CD4-positive, alpha-beta T cell treated with Interleukin-21 for 1 hour (primary cell): ENCODE data around the gene ZRANB3.
"Not testable (repeated sequence)": the region's sequence is repeated elsewhere in the genome, so short reads cannot be mapped to it uniquely, and the experiment has no call there.

Source experiments
- DNase-seq: peaks from one replicate; pipeline ENCODE4 v3.0.0-alpha.2; 2020

Gene ZRANB3

DNA sequence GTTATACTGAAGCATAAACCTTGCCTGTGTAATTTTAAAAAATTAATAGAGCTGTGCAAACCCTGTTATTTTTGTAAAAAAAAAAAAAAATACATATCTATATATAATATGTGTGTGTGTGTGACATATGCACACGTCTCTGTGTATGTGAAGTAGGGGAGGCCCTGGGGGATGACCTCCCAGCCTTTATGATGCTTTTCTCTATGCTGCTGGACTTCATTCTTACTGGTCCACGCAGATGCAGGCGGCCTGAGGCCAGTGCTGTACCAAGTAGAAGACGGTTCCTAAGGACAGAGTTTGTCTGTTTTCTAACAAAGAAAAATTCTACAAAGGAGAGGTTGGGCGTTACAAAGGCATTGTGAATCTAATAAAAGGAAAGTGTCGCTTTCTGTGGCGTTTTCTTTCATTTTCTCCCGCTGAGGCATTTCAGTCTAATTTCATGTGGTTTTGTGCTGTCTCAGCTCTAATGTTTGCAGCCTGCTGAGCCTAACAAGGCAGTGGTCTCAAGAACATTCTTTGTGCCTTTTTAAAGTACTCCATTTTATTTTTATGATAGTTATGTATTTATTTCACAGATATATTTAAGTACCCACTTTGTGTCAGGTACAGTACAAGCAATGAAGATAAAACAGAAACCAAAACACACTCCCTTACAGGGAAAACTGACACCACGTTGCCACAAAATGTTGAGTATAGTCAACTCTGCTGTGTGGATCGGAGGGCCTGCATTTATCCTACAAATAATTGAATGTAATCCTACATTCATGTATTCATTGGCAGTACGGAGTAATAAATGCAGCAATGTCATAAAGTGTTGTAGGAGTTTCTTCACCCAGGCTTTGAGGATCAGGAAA, 360.9 kb downstream of the ZRANB3 start:
- no peak for DNase-seq

DNA sequence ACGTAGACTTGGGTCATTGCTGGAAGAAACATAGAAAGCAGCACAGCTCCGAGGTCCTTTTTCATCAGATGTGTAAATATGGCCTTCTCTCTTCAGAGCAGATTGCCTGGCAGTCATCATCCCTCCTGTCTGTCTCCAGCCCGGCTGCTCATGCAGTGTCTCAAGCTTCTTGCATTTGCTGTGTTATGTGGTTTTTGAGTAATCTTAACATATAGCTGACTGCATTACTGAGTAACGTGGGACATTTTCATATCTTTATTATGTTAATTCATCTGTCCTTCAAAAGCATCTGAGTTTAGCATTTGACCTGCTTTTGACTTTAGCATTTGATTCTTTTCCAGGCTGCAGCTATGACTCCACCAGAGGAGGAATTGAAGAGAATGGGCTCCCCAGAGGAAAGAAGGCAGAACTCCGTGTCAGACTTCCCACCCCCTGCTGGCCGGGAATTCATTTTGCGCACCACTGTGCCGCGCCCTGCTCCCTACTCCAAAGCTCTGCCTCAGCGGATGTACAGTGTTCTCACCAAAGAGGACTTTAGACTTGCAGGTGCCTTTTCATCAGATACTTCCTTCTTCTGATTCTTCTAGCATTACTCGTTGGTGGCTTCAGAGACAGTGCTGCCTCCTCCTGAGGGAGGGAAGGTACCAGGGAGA, 362.7 kb downstream of the ZRANB3 start:
- no peak for DNase-seq

- no peak for DNase-seq
Observed at GRCh38 chr2:135167273-135167672, 363.7 kb downstream of the ZRANB3 start.

DNA sequence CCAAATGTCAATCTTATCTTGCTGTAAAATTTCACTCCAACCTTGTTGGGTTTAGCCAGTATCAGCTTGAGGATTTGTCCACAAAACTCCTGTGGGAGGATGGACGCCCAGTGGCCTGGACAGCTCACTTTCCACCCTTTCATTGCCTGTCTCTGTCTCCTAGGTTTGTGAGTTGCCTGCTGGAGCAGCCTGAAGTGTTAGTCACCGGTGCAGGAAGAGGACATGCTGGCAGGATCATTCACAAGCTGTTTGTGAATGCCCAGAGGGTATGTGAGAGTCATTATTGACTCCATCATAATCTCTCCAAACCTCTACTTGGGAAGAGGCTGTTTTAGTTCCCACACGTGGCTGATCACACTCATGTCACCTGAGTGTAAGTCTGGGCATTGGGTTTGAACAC, 366.6 kb downstream of the ZRANB3 start:
- DNase-seq, result no peak

- DNase-seq, result no peak
Observed at GRCh38 chr2:135163901-135164300, 367.1 kb downstream of the ZRANB3 start.

DNA sequence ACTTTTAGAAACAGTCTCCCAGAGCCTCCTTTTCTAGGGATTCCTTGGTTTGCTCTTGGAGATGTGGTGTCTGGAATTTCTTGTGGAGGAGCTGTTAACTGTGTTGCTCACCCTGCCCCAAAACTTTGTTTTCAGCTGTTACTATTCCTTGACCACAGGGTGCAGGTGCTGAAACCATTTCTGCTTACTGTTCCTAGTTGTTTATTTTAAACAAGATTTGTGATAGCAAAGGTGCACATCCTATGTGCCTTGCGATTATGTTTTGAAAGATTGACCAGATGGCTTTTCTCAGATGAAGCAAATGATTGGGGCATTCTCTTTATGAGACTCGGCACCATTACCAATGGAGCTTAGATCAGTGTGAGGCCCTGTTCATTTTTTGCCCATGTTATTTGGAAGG, 367.7 kb downstream of the ZRANB3 start:
- DNase-seq, result no peak

DNA sequence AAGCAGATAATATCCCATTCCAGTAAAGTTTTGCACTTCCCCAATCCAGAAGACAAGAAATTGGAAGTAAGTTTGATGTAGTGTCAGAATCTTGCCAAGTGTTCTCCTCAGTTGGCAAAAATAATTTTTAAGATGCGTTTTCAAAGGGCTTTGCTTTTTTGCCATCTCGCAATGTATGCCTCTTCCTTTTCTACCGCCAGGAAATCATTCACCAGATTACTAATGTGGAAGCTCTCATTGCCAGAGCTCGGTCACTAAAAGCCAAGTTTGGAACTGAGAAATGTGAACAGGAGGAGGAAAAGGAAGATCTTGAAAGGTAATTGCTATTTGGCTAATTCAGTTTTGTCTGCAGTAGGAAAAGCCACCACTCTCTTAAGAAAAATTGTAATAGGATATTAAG, 368.2 kb downstream of the ZRANB3 start:
- DNase-seq, result no peak

- DNase-seq, result no peak
Observed at GRCh38 chr2:135162377-135162776, 368.6 kb downstream of the ZRANB3 start.

DNA sequence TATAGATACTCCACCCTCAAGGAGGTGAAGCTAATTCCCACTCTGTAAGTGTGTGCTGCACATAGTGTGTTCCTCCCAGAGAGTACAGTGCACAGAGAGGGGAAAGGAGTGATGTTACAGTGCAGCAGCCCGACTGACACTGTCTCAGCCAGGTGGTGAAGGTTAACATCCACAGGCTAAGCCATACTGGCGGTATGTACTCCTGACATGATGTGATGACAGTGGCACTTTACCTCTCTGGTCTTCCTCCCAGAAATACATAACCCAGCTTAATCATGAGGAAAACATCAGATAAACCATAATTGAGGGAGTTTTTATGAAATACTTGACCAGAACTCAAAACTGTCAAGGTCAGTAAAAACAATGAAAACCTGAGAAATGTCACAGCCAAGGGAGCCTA, 371.8 kb downstream of the ZRANB3 start:
- no peak for DNase-seq

DNA sequence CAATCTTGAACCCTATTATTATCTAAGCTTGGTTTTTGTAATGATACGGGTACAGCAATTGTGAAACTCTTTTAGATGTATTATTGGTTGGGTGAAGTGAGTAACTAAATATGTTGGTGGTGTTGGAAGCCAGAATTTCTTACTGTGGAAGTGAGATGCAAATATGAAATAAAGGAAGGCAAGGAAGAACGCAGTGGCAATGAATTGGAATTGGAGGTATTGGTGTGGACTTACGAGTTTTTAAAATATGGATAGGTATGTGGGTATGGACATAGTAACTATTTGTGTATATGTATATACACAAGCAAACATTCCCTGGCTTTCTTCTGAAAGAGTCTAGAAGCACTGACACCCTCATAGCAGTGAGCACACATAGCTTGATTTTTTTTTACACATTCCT, 373.2 kb downstream of the ZRANB3 start:
- DNase-seq, result no peak

DNA sequence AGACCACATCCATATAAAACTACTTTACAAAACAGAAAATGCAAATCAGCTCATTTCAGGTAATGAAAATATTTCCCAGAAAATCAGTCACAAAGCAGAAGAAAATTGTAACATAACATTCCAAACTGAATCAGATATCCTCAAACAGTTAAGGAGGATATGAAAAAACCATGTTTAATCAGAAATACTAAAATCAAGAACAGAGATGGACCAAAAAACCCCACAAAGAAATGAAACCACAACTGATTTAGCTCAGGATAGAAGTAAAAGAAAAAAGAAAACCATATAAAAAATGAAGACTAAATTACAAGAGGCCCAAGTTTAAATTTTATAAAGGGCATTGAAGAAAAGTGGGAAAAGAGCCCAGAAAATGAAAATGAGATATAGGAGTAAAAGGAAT, 376.1 kb downstream of the ZRANB3 start:
- DNase-seq, result no peak

DNA sequence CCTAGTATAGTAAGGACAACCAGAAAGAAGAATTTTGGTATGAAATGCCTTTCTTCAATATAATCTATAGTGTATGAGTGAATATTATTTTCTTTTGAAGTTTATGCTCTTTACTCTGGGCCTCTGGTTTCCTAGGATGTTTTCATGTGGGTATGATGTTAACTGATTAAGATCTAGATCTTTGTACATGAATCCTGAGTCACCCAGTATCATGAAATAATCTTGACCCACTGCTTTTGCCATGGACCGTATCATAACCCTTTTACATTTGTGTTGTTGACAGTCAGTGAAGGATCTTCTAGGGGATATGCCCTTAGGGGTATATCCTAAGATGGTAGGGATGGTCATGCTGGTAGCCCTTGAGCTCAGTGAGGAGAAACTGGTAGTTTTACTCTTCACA, 378.7 kb downstream of the ZRANB3 start:
- no peak for DNase-seq

DNA sequence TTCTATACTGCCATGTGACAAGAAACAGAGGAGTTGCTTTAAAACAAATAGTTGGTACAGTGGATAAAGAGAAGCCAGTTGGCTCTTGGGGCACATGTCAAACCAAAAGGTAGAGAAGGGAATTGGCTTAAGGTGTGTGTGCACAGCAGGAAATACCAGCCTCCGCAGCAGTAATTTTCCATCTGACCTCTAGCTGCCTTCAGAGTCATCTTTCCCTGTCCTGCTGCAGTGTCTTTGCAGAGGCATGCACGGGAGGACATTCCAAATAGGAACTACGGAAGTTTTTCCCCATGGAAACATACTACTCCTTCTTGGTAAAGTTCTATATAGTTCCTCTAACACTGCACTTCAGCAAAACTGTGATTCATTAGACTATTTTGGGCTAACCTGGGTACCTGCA, 379.4 kb downstream of the ZRANB3 start:
- no peak for DNase-seq

DNA sequence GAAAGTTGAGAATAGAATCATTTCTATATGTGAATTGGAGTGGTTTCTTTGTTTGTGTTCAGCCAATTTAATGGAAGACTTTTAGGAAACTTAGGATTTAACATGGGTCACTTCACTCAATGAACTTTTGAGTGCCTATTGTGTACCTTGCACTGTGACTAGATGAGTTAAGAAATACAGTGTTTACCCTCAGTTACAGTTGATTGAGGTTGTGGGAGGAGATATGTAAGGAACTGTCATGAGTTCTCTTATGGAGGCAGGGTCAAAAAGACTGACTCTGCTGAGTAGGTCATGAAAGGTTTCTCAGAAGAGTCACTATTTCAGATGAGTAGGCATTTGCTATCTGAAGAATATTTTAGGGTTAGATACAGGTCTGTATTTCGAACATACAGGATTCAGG, 380.3 kb downstream of the ZRANB3 start:
- no peak for DNase-seq

DNA sequence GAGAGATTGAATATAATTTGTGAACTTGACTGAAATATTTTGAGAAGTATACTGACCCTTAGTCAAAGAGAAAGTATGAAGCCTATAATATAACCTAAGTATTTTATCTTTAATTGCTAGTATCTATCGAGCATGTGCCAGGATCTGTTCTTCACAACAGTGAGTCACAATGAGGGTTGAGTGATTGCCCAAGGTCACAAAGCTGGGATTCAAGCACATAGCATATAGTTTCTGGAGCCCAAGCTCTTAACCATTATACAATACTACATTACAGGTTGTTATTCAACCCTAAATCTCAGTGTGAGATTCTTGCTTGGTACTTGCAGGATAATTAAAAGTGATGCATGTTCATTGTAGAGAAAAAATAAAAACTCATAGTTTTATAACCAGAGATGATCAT, 381.8 kb downstream of the ZRANB3 start:
- no peak for DNase-seq

- no peak for DNase-seq
Observed at GRCh38 chr2:135144343-135144742, 386.7 kb downstream of the ZRANB3 start.

DNA sequence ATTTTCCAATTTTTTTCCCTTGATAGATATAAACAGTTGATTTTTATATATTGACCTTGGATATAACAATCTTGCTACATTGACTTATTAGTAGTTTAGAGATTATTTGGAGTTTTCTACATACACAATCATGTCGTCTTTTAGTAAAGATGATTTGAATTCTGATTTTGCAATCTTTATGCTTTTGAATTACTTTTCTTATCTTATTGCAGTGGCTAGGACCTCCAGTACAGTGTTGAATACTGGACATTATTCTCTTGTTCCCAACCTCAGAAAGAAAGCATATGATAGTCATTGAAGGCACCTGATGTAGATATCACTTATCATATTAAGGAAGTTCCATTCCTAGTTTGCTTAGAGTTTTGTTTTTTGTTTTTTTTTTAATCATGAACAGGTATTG, 388.7 kb downstream of the ZRANB3 start:
- DNase-seq, result no peak

DNA sequence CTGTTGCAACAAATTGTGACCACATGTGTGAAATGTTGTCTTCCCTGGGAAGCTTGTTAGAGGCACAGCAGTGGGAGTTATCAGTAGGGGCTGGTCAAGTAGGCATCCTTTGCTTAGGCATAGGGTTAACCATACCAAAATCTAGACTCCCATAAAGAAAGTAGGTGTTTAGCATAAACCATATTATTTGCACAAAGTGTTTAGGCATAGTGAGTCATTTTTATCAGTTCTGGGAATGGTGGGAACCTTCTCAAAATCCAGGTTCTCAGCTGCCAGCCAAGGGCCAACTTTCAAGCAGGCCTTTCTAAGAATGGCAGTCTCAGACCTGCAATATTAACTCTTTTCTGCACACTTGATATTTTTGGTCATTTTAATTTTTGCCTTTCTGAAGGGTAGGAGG, 390.4 kb downstream of the ZRANB3 start:
- DNase-seq, result no peak

GRCh38 chr2:135132314-135132713, 398.7 kb downstream of the ZRANB3 start:
- no peak for DNase-seq

GRCh38 chr2:135130751-135131150, 400.3 kb downstream of the ZRANB3 start:
- DNase-seq, result no peak

DNA sequence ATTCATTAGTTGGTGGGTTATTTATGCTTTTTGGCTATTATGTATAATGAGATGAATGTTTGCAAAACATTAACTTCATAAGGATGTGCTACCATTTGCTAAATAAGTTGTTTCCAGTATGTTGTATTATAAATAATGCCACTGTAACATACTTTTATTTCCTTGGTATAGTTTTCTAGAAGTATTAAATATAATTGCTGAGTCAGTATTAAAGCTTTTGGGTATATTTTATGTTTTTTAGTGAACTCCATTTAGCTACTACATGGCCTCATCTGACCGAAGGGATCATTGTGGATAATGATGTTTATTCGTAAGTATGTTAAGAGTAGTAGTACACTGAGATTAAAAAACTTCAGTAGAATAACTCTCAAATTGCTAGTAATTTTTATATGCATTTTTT, 405.1 kb downstream of the ZRANB3 start:
- DNase-seq, result no peak

DNA sequence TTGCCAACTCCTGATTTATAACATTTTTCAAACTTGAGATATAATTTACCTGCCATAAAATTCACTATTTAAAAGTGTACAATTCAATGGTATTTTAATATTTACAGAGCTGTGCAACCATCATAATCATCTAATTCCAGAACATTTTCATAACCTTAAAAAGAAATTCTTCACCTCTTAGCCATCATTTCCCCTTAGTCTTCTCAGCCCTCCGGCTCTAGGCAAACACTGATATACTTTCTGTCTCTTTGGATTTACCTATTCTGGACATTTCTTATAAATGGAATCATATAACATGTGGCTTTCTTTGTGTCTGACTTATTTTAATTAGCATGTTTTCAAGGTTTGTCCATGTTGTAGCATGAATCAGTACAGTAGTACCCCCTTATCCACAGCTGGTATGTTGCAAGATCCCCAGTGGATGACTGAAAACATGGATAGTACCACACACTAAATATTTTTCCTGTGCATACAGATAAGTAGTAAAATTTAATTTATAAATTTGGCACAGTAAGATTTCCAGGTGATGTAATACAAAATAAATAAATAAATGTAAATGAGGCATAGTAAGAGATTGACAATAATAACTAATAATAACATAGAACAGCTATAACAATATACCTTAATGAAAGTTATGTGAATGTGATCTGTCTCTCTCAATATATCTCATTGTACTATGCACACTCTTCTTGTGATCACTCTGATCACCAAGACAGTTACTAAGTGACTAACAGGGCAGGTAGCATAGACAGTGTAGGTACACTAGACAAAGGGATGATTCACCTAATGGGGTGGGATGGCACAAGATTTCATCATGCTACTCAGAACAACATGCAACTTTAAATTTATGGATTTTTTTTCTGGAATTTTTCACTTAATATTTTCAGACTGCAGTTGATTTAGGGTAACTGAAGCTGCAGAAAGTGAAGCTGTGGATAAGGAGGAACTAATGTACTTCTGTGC, 405.8 kb downstream of the ZRANB3 start:
- DNase-seq, result no peak

DNA sequence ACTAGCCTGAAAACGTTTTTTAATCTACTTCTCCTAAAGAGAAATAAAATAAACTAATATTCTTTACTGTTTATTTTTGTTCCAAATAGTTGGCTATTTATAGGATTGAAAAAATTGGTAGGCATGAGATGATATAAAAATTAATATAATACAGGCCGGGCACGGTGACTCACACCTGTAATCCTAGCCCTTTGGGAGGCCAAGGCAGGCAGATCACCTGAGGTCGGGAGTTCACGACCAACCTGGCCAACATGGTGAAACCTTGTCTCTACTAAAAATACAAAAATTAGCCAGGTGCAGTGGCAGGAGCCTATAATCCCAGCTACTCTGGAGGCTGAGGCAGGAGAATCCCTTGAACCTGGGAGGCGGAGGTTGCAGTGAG, 409.4 kb downstream of the ZRANB3 start:
- not testable (repeated sequence) for DNase-seq
